GM18505 (cell line): ENCODE data around the gene TIAM2.
"Not testable (repeated sequence)": the region's sequence is repeated elsewhere in the genome, so short reads cannot be mapped to it uniquely, and the experiment has no call there.

Experiments
- ATAC-seq: cut with Tn5 transposase; IDR thresholded peaks from one replicate; pipeline ENCODE4 v1.9.1; 2021; ENCODE audit not compliant: unreplicated experiment
- POLR2A ChIP-seq: IDR thresholded peaks from 4 replicates; pipeline ENCODE4 v1.6.1; 2011; ENCODE audit warnings: borderline replicate concordance; ENCODE audit not compliant: insufficient read depth, insufficient read length; ENCODE audit errors: extremely low read depth

TIAM2 gene

GRCh38 chr6:155222506-155222905, 227.4 kb downstream of the TIAM2 start:
- TF ChIP-seq POLR2A = no peak
- no peak for ATAC-seq

GRCh38 chr6:155223646-155224451, 228.7 kb downstream of the TIAM2 start:
- no peak for TF ChIP-seq POLR2A
- ATAC-seq = peak; percentile 94

- no peak for ATAC-seq
- no peak for TF ChIP-seq POLR2A
These were observed 229.5 kb downstream of the TIAM2 start for GRCh38 chr6:155224618-155225017.

GRCh38 chr6:155227046-155227445, 231.9 kb downstream of the TIAM2 start:
- no peak for ATAC-seq
- no peak for TF ChIP-seq POLR2A

GRCh38 chr6:155228546-155229166, 233.5 kb downstream of the TIAM2 start:
- TF ChIP-seq POLR2A = no peak
- no peak for ATAC-seq

GRCh38 chr6:155230975-155231374, 235.9 kb downstream of the TIAM2 start:
- ATAC-seq = not testable (repeated sequence)

GRCh38 chr6:155232848-155233247, 237.7 kb downstream of the TIAM2 start:
- ATAC-seq = no peak
- no peak for TF ChIP-seq POLR2A

- no peak for TF ChIP-seq POLR2A
- no peak for ATAC-seq
These were observed 239.1 kb downstream of the TIAM2 start for GRCh38 chr6:155234167-155234566.

GRCh38 chr6:155234687-155235086, 239.6 kb downstream of the TIAM2 start:
- no peak for TF ChIP-seq POLR2A
- no peak for ATAC-seq

GRCh38 chr6:155235087-155235486, 240.0 kb downstream of the TIAM2 start:
- ATAC-seq = no peak
- no peak for TF ChIP-seq POLR2A

GRCh38 chr6:155237613-155238012, 242.5 kb downstream of the TIAM2 start:
- TF ChIP-seq POLR2A = no peak
- no peak for ATAC-seq

GRCh38 chr6:155240905-155241600, 245.9 kb downstream of the TIAM2 start:
- TF ChIP-seq POLR2A = no peak
- no peak for ATAC-seq

GRCh38 chr6:155241966-155242365, 246.9 kb downstream of the TIAM2 start:
- TF ChIP-seq POLR2A = no peak

GRCh38 chr6:155244434-155244833, 249.3 kb downstream of the TIAM2 start:
- no peak for TF ChIP-seq POLR2A
- no peak for ATAC-seq

More at GRCh38 chr6:155241966-155242365, 246.9 kb downstream of the TIAM2 start:
- ATAC-seq = no peak
